Coronary artery (tissue), 2 donors: ENCODE data around the gene VSIG1.

Source experiments
- DNase-seq: peaks from one replicate; pipeline ENCODE4 v3.0.0-alpha.2; 2017; ENCODE audit warnings: low spot score
- H3K27ac ChIP-seq, 2 donors: fragments of 200-600 bp; sonication (generic); one replicate each; pipeline ENCODE4 v1.5.1; 2016 to 2019
- H3K4me3 ChIP-seq: fragments of 200-600 bp; sonication (generic); 2 replicates; pipeline ENCODE4 v1.5.1; 2016; ENCODE audit warnings: mild to moderate bottlenecking, moderate library complexity
- TF ChIP-seq, protein P1 (sequence below): fragments of 200-600 bp; sonication (generic); IDR thresholded peaks from one replicate; pipeline ENCODE4 v1.5.1; 2019; ENCODE audit warnings: antibody characterized with exemption

VSIG1 gene

DNA sequence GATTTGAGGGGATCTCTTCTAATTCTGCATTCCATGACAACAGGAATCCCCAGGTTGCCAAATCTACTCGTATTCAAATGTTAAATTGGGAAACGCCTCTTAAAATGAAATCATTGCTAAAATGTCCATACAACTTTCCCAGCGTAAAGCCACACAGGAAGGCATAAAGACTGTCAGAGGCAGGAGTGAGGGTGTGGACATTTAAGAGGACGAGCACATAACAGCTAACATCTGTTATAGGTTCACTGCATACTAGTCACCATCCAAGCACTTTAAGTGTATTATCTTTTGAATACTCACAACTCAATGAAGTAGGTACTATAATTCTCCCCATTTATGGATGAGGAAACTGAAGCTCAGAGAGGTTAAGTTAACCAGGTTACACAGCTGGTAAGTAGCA is 82.3 kb downstream of the VSIG1 start:
- H3K27ac ChIP-seq = no peak overlapping the region

More for the DNA sequence above, 82.3 kb downstream of the VSIG1 start:
- H3K4me3 ChIP-seq = no peak overlapping the region
- TF ChIP-seq, protein P1, sequence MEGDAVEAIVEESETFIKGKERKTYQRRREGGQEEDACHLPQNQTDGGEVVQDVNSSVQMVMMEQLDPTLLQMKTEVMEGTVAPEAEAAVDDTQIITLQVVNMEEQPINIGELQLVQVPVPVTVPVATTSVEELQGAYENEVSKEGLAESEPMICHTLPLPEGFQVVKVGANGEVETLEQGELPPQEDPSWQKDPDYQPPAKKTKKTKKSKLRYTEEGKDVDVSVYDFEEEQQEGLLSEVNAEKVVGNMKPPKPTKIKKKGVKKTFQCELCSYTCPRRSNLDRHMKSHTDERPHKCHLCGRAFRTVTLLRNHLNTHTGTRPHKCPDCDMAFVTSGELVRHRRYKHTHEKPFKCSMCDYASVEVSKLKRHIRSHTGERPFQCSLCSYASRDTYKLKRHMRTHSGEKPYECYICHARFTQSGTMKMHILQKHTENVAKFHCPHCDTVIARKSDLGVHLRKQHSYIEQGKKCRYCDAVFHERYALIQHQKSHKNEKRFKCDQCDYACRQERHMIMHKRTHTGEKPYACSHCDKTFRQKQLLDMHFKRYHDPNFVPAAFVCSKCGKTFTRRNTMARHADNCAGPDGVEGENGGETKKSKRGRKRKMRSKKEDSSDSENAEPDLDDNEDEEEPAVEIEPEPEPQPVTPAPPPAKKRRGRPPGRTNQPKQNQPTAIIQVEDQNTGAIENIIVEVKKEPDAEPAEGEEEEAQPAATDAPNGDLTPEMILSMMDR = no peak
- DNase-seq = no peak
